ENCODE results near the gene RHOD.

- TF ChIP-seq POLR2AphosphoS5 (IDR thresholded peaks at IDR 0.05; ENCODE audit: low read depth, low read length) (no peak), POLR2A (IDR thresholded peaks at IDR 0.05; ENCODE audit: low read depth, low read length) (no peak)
These were observed 49.5 kb upstream of the RHOD start for GRCh38 chr11:67007126-67007525.
